ENCODE results near the gene IGF1R. TPM values are rescaled to one million over a fixed set of nuclear protein-coding genes. Genes with fewer than 3 reads are reported as not detected.

IGF1R gene
- total RNA-seq, 1 experiment from 2014 or later: 51.6 TPM

DNA sequence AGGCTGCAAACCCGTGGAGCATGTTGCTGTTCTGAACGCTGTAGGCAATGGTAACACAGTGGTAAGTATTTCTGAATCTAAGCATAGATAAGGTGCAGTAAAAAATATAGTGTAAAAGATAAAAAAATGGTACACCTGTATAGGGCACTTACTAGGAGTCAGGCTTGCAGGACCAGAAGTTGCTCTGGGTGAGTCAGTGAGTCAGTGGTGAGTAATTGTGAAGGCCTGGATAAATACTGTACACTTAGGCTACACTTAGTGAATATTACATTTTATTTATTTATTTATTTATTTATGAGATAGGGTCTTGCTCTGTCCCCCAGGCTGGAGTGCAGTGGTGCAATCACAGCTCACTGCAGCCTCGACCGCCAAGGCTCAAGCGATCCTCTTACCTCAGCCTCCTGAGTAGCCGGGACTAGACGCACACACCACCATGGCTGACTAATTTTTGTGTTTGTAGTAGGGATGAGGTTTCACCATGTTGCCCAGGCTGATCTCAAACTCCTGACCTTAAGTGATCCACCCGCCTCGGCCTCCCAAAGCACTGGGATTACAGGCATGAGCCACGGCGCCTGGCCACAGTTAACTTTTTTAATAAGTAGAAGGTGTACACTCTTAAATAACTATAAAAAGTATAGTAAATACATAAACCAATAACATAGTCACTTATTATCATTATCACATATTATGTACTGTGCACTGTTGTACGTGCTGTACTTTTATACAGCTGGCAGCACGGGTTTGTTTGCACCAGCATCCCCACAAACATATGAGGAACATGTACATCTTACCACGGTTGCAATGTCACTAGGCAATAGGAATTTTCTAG, 155.1 kb downstream of the IGF1R start:
- Histone ChIP-seq H3K36me3 (ENCODE audit: control insufficient read depth, insufficient read depth, low read length) (no peaks in the 10 kb centered on the region), H3K4me1 (peaks cover 33% of the 10 kb centered on the region), H3K9me3 (no peaks in the 10 kb centered on the region), H3K4me3 (ENCODE audit: low read depth, low read length) (no peak overlapping the region), H3K27me3 (replicated peaks; ENCODE audit: control insufficient read depth, insufficient read depth, low read length) (no peaks in the 10 kb centered on the region)
- H3K4me3 Mint-ChIP-seq (ENCODE audit: unreplicated experiment): no peak overlapping the region
- TF ChIP-seq, protein P1, sequence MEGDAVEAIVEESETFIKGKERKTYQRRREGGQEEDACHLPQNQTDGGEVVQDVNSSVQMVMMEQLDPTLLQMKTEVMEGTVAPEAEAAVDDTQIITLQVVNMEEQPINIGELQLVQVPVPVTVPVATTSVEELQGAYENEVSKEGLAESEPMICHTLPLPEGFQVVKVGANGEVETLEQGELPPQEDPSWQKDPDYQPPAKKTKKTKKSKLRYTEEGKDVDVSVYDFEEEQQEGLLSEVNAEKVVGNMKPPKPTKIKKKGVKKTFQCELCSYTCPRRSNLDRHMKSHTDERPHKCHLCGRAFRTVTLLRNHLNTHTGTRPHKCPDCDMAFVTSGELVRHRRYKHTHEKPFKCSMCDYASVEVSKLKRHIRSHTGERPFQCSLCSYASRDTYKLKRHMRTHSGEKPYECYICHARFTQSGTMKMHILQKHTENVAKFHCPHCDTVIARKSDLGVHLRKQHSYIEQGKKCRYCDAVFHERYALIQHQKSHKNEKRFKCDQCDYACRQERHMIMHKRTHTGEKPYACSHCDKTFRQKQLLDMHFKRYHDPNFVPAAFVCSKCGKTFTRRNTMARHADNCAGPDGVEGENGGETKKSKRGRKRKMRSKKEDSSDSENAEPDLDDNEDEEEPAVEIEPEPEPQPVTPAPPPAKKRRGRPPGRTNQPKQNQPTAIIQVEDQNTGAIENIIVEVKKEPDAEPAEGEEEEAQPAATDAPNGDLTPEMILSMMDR (IDR thresholded peaks at IDR 0.05; ENCODE audit: insufficient read depth in 1 of 2, low read depth in 1 of 2, low read length in 1 of 2, severe bottlenecking in 1 of 2, unreplicated experiment in 1 of 2): no peak
- intact Hi-C loops (cut with micrococcal nuclease; ENCODE audit: unreplicated experiment): loop anchor here (5.0 kb wide), 1 partner anchor 99 kb away; no protein-coding TSS in a partner anchor
- POLR2A ChIA-PET: no interaction called here
- H3K9me3 Mint-ChIP-seq (ENCODE audit: unreplicated experiment): no peaks in the 10 kb centered on the region
- no peak for DNase-seq
- H3K27ac Mint-ChIP-seq (ENCODE audit: unreplicated experiment): no peak overlapping the region
- H3K4me1 Mint-ChIP-seq (ENCODE audit: low read depth, unreplicated experiment): peaks cover 21% of the 10 kb centered on the region
- CTCF ChIA-PET: interaction anchor here (0.6 to 1.7 kb wide), 3 partner anchors 44 to 78 kb away, joined by 3 to 5 read pairs (median 4); no protein-coding TSS in a partner anchor
- BruUV-seq (replicated peaks): no TSS peak
- no peaks in the 10 kb centered on the region for H3K27me3 Mint-ChIP-seq (ENCODE audit: insufficient read depth, unreplicated experiment)
- peaks cover under 1% of the 10 kb centered on the region for H3K36me3 Mint-ChIP-seq (ENCODE audit: insufficient read depth, unreplicated experiment)

DNA sequence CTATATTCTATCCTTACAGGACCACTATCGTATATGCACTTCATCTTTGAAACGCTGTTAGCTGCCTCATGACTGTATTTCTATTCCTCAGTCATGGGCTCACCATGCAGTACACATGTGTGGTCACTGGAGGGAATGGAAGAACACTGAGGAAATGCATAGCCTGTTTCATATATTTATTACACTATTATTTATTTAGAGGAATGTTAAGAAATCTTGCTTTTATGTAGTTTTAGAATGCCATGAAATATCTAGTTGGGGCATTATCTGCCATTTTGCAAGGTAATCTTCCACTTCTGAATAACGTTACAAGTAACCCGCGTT, 155.7 kb downstream of the IGF1R start:
- H3K27ac Mint-ChIP-seq (ENCODE audit: unreplicated experiment): no peak overlapping the region
- Histone ChIP-seq H3K9me3 (no peaks in the 10 kb centered on the region), H3K4me1 (peaks cover 27% of the 10 kb centered on the region), H3K27me3 (replicated peaks; ENCODE audit: control insufficient read depth, insufficient read depth, low read length) (no peaks in the 10 kb centered on the region), H3K36me3 (ENCODE audit: control insufficient read depth, insufficient read depth, low read length) (no peaks in the 10 kb centered on the region), H3K4me3 (ENCODE audit: low read depth, low read length) (no peak overlapping the region)
- ChIA-PET POLR2A (no interaction called here), CTCF (interaction anchor here (0.7 to 1.7 kb wide), 2 partner anchors 47 to 78 kb away, joined by 4 to 5 read pairs; no protein-coding TSS in a partner anchor)
- H3K9me3 Mint-ChIP-seq (ENCODE audit: unreplicated experiment): no peaks in the 10 kb centered on the region
- no peaks in the 10 kb centered on the region for H3K27me3 Mint-ChIP-seq (ENCODE audit: insufficient read depth, unreplicated experiment)
- DNase-seq: no peak
- no TSS peak for BruUV-seq (replicated peaks)
- TF ChIP-seq, protein P1 (IDR thresholded peaks at IDR 0.05; ENCODE audit: insufficient read depth in 1 of 2, low read depth in 1 of 2, low read length in 1 of 2, severe bottlenecking in 1 of 2, unreplicated experiment in 1 of 2): no peak
- H3K4me3 Mint-ChIP-seq (ENCODE audit: unreplicated experiment): no peak overlapping the region
- H3K4me1 Mint-ChIP-seq (ENCODE audit: low read depth, unreplicated experiment): peaks cover 18% of the 10 kb centered on the region
- H3K36me3 Mint-ChIP-seq (ENCODE audit: insufficient read depth, unreplicated experiment): no peaks in the 10 kb centered on the region
- intact Hi-C loops (cut with micrococcal nuclease; ENCODE audit: unreplicated experiment): loop anchor here (5.0 kb wide), 1 partner anchor 98 kb away; no protein-coding TSS in a partner anchor

DNA sequence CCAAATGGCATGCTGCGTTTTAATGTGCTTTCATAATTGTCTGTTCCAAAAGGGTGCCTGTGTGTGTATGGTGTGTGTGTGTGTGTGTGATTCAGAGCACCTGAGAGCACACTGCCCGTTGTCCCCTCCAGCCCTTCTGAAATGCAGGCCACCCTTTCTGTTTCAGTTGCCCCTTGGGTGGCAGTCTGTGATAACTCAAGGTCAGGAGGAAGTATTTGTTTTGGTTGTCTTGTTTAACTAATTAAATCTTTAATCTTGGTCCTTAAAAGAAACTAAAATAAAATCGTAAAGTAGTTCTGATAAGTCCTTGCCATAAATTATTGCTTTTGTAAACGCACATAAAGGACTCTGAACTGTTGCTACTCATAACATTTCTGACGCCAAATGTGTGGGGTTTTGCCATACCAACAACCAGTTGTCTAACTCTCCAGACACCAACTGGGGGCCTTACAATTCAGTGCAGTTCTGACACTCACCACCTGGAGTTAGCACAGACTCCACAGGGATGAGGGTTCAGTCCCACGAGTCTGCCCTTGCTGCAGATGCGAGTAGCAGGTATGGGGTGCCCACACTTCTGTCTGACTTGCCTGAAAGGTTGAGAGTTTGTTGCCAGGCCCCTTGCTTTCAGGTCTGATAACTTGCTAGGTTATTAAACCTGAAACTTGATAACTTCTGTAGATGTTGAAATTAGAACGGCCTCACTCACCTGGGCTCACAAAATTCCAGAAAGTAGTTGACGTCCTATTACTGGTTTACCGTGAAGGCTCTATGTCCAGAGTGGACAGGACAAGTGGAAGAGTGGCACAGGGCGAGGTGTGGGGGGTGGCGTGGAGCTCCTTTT, 157.3 kb downstream of the IGF1R start:
- no peak overlapping the region for H3K4me3 Mint-ChIP-seq (ENCODE audit: unreplicated experiment)
- H3K27ac Mint-ChIP-seq (ENCODE audit: unreplicated experiment): no peak overlapping the region
- no peaks in the 10 kb centered on the region for H3K27me3 Mint-ChIP-seq (ENCODE audit: insufficient read depth, unreplicated experiment)
- Histone ChIP-seq H3K36me3 (ENCODE audit: control insufficient read depth, insufficient read depth, low read length) (no peaks in the 10 kb centered on the region), H3K4me1 (peaks cover 16% of the 10 kb centered on the region; the same call in 1 of the 2 replicates), H3K27me3 (replicated peaks; ENCODE audit: control insufficient read depth, insufficient read depth, low read length) (no peaks in the 10 kb centered on the region), H3K4me3 (ENCODE audit: low read depth, low read length) (no peak overlapping the region), H3K9me3 (no peaks in the 10 kb centered on the region)
- intact Hi-C loops (cut with micrococcal nuclease; ENCODE audit: unreplicated experiment): no loop called here
- H3K4me1 Mint-ChIP-seq (ENCODE audit: low read depth, unreplicated experiment): peaks cover 5% of the 10 kb centered on the region
- no peaks in the 10 kb centered on the region for H3K9me3 Mint-ChIP-seq (ENCODE audit: unreplicated experiment)
- peak; percentile 37 to 39 for DNase-seq
- no TSS peak for BruUV-seq (replicated peaks)
- TF ChIP-seq, protein P1 (IDR thresholded peaks at IDR 0.05; ENCODE audit: insufficient read depth in 1 of 2, low read depth in 1 of 2, low read length in 1 of 2, severe bottlenecking in 1 of 2, unreplicated experiment in 1 of 2): no peak
- no peaks in the 10 kb centered on the region for H3K36me3 Mint-ChIP-seq (ENCODE audit: insufficient read depth, unreplicated experiment)
- CTCF ChIA-PET: interaction anchor here (0.5 kb wide), 1 partner anchor 11 kb away, joined by 3 read pairs; no protein-coding TSS in a partner anchor
- POLR2A ChIA-PET: no interaction called here

All from Caco-2 (cell line).